ENCODE data around the gene GJB2.
A peak's percentile ranks its signal among the peaks of the same experiment; 100 is the strongest.

DNA sequence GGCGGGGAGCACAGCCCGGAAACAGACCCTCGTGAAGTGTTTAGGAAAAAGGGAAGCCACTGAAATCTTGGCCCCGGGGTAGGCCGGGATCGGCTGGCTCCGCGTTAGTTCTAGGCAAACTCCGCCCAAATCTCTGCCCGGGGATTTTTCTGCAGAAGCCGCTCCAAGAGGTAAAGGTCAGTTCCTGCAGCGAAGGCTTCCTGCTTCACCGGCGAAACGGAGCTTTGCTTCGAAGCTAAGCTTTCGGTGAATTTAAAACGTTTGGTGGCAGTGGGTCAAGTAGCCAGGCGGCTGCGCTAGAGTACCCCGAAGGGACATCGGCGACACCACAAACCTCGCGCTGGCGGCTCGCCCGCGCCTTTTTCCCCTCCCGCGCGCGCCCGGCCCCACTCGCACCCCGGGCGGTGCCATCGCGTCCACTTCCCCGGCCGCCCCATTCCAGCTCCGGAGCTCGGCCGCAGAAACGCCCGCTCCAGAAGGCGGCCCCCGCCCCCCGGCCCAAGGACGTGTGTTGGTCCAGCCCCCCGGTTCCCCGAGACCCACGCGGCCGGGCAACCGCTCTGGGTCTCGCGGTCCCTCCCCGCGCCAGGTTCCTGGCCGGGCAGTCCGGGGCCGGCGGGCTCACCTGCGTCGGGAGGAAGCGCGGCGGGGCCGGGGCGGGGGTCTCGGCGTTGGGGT is 441 bp downstream of the GJB2 start:
- TF ChIP-seq, protein P1, sequence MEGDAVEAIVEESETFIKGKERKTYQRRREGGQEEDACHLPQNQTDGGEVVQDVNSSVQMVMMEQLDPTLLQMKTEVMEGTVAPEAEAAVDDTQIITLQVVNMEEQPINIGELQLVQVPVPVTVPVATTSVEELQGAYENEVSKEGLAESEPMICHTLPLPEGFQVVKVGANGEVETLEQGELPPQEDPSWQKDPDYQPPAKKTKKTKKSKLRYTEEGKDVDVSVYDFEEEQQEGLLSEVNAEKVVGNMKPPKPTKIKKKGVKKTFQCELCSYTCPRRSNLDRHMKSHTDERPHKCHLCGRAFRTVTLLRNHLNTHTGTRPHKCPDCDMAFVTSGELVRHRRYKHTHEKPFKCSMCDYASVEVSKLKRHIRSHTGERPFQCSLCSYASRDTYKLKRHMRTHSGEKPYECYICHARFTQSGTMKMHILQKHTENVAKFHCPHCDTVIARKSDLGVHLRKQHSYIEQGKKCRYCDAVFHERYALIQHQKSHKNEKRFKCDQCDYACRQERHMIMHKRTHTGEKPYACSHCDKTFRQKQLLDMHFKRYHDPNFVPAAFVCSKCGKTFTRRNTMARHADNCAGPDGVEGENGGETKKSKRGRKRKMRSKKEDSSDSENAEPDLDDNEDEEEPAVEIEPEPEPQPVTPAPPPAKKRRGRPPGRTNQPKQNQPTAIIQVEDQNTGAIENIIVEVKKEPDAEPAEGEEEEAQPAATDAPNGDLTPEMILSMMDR (IDR thresholded peaks at IDR 0.05; ENCODE audit: poor library complexity) = no peak
- TF ChIP-seq EZH2phosphoT487 (IDR thresholded peaks at IDR 0.05; ENCODE audit: low read depth, severe bottlenecking, unreplicated experiment) (no peak), EZH2 (IDR thresholded peaks at IDR 0.05; ENCODE audit: borderline replicate concordance) (peak; percentile 44)

Measured in hepatocyte (in vitro differentiated cells).